ENCODE measurements around the gene CRAMP1. TPM values are rescaled to one million over a fixed set of nuclear protein-coding genes. Genes with fewer than 3 reads are reported as not detected.
A peak's percentile ranks its signal among the peaks of the same experiment; 100 is the strongest.

CRAMP1 gene
- total RNA-seq, 1 donor from 2014 or later: 22.4 TPM

GRCh38 chr16:1723450-1724147 is 111.4 kb downstream of the CRAMP1 start:
- H3K9me3 Mint-ChIP-seq: no peaks in the 10 kb centered on the region
- ATAC-seq (ENCODE audit: low read depth): peak; percentile 59
- TF ChIP-seq CTCF (IDR thresholded peaks at IDR 0.05): peak; percentile 95
- ChIA-PET CTCF (interaction anchor here (0.8 to 1.5 kb wide), 4 partner anchors 9 to 252 kb away, joined by 3 to 7 read pairs (median 5); no protein-coding TSS in a partner anchor), POLR2A (interaction anchor here (0.6 kb wide), 1 partner anchor 371 kb away, joined by 6 read pairs; no protein-coding TSS in a partner anchor)
- H3K27me3 Mint-ChIP-seq: no peaks in the 10 kb centered on the region
- H3K4me3 Mint-ChIP-seq: peak overlapping the region; percentile 60
- peak overlapping the region; percentile 76 for H3K27ac Mint-ChIP-seq
- peaks cover 30% of the 10 kb centered on the region for H3K36me3 Mint-ChIP-seq (ENCODE audit: low read depth)
- intact Hi-C loops (cut with micrococcal nuclease): loop anchor here (1.0 kb wide), 1 partner anchor 45 kb away; the partner anchor contains the start of gene JPT2
- DNase-seq: no peak
- peaks cover 72% of the 10 kb centered on the region for H3K4me1 Mint-ChIP-seq

DNA sequence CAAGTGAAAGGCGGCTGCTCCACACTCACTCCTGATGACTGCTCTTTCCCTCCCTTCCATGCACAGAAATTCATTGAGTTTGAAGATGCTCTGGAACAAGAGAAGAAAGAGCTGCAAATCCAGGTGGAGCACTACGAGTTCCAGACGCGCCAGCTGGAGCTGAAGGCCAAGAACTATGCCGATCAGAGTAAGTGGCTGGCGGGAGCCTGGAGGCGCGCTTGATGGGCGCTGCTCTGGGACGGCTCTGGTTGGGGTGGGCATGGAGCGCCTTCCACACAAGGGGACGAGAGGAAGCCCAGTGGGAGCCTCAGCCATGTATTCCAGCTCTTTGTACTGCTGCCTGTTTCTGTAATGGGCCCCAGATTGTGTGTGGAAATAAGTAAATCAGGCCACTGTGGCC is 112.3 kb downstream of the CRAMP1 start:
- ChIA-PET CTCF (interaction anchor here (1.5 kb wide), 1 partner anchor 33 kb away, joined by 5 read pairs; no protein-coding TSS in a partner anchor), POLR2A (interaction anchor here (1.0 kb wide), 1 partner anchor 44 kb away, joined by 3 read pairs; no protein-coding TSS in a partner anchor)
- H3K4me1 Mint-ChIP-seq: peaks cover 63% of the 10 kb centered on the region
- DNase-seq: no peak
- intact Hi-C loops (cut with micrococcal nuclease): no loop called here
- TF ChIP-seq CTCF (IDR thresholded peaks at IDR 0.05): no peak
- no peaks in the 10 kb centered on the region for H3K27me3 Mint-ChIP-seq
- H3K4me3 Mint-ChIP-seq: no peak overlapping the region
- ATAC-seq (ENCODE audit: low read depth): no peak
- H3K9me3 Mint-ChIP-seq: no peaks in the 10 kb centered on the region
- no peak overlapping the region for H3K27ac Mint-ChIP-seq
- H3K36me3 Mint-ChIP-seq (ENCODE audit: low read depth): peaks cover 39% of the 10 kb centered on the region

DNA sequence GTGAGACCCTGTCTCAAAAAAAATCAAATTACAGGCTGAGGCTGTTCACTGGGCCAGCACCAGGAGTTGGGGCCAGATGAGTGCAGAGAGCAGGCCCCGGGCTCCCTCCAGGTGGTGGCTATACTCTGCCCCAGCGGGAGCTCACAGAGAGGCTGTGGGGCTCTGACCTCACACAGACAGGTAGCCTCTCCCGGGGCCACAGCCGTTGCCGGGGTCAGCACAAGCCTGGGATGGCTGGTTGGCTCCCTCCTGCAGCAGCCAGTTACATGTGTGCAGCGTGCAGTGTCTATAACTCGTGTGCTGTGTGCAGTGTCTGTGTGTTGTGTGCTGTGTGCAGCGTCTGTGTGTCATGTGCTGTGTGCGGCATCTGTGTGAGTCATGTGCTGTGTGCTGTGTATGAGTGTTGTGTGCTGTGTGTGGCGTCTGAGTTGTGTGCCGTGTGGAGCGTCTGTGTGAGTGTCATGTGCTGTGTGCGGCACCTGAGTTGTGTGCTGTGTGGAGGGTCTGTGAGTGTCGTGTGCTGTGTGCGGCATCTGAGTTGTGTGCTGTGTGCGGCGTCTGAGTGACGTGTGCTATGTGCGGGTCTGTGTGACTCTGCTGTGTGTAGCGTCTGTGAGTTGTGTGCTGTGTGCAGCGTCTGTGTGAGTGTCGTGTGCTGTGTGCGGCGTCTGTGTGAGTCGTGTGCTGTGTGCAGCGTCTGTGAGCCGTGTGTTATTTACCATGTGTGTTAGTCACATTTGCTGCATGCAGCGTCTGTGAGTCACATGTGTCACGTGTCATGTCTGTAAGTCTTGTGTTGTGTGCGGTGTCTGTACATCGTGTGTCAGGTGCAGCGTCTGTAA is 114.7 kb downstream of the CRAMP1 start:
- intact Hi-C loops (cut with micrococcal nuclease): no loop called here
- H3K27ac Mint-ChIP-seq: no peak overlapping the region
- H3K4me1 Mint-ChIP-seq: peaks cover 47% of the 10 kb centered on the region
- POLR2A ChIA-PET: interaction anchor here (0.8 to 1.3 kb wide), 2 partner anchors 21 to 23 kb away, joined by 3 to 4 read pairs; partner anchors contain the start of gene MAPK8IP3
- no peak overlapping the region for H3K4me3 Mint-ChIP-seq
- H3K36me3 Mint-ChIP-seq (ENCODE audit: low read depth): peaks cover 50% of the 10 kb centered on the region
- DNase-seq: no peak
- no peaks in the 10 kb centered on the region for H3K27me3 Mint-ChIP-seq
- no peak for ATAC-seq (ENCODE audit: low read depth)
- H3K9me3 Mint-ChIP-seq: no peaks in the 10 kb centered on the region
- no peak for TF ChIP-seq CTCF (IDR thresholded peaks at IDR 0.05)
- CTCF ChIA-PET: interaction anchor here (1.1 kb wide), 1 partner anchor 46 kb away, joined by 3 read pairs; the partner anchor contains the start of genes EME2 and MRPS34

Other genes starting within 250 kb of the CRAMP1 start
- gene UNKL, start 197.7 kb upstream of the CRAMP1 start, total RNA-seq: 42.1 and 70.7 TPM in 2 replicates
- 15.4 and 18.2 TPM in 2 replicates for gene UQCC4, start 191.6 kb upstream of the CRAMP1 start, total RNA-seq
- gene PERCC1, start 181.3 kb upstream of the CRAMP1 start, total RNA-seq: 0.24 and 0.33 TPM in 2 replicates
- gene CCDC154, start 167.8 kb upstream of the CRAMP1 start, total RNA-seq: 5.1 and 6.7 TPM in 2 replicates
- gene CLCN7, start 137.3 kb upstream of the CRAMP1 start, total RNA-seq: 127 and 144 TPM in 2 replicates
- not detected in 2 replicates for gene PTX4, start 123.4 kb upstream of the CRAMP1 start, total RNA-seq
- 72.9 and 78.8 TPM in 2 replicates for gene TELO2, start 119.0 kb upstream of the CRAMP1 start, total RNA-seq
- 0.18 TPM in 1 of 2 replicates, not detected in the other for gene TMEM204, start 78.7 kb upstream of the CRAMP1 start, total RNA-seq
- 9.8 and 11.1 TPM in 2 replicates for gene IFT140, start 288 bp upstream of the CRAMP1 start, total RNA-seq
- 43.4 and 48.7 TPM in 2 replicates for gene JPT2, start 65.9 kb downstream of the CRAMP1 start, total RNA-seq
- gene MAPK8IP3, start 93.8 kb downstream of the CRAMP1 start, total RNA-seq: 157 and 201 TPM in 2 replicates
- 54.1 and 57.8 TPM in 2 replicates for gene NME3, start 159.2 kb downstream of the CRAMP1 start, total RNA-seq
- 37.1 and 49.9 TPM in 2 replicates for gene EME2, start 160.4 kb downstream of the CRAMP1 start, total RNA-seq
- 60.9 and 65.1 TPM in 2 replicates for gene MRPS34, start 160.8 kb downstream of the CRAMP1 start, total RNA-seq
- 36.4 and 40.3 TPM in 2 replicates for gene SPSB3, start 170.2 kb downstream of the CRAMP1 start, total RNA-seq
- gene NUBP2, start 170.6 kb downstream of the CRAMP1 start, total RNA-seq: 53.7 and 54.2 TPM in 2 replicates
- not detected in 2 replicates for gene IGFALS, start 181.3 kb downstream of the CRAMP1 start, total RNA-seq
- 19.0 and 19.5 TPM in 2 replicates for gene HAGH, start 214.5 kb downstream of the CRAMP1 start, total RNA-seq
- 10.2 and 10.4 TPM in 2 replicates for gene FAHD1, start 214.8 kb downstream of the CRAMP1 start, total RNA-seq

Measured in activated B cell treated with CpG ODN at 0.5 μM for 24 hours (primary cell).